Endothelial cell of umbilical vein (primary cell): ENCODE measurements around the gene DDR2. TPM values are rescaled to one million over a fixed set of nuclear protein-coding genes. Genes with fewer than 3 reads are reported as not detected.

Source experiments
- BruUV-seq: library from RNA; stranded (reverse); fragments of 400-500 nt; replicated peaks from 2 replicates; lab custom pipeline; 2021; lab: Mats Ljungman, UMichigan
- CTCF ChIA-PET: fragments of 300-600, 350-600 bp; sonication (Branson Sonifier 250); formaldehyde crosslinking; loops from one replicate; lab custom pipeline; 2021; ENCODE audit warnings: antibody characterized with exemption, inconsistent platforms; lab: Charles Lee
- POLR2A ChIA-PET: fragments of 300-600, 350-600 bp; sonication (Branson Sonifier 250); formaldehyde crosslinking; loops from one replicate; lab custom pipeline; 2021; ENCODE audit warnings: antibody characterized with exemption, inconsistent platforms; lab: Charles Lee
- DNase-seq: peaks from one replicate; pipeline ENCODE4 v3.0.0-alpha.2; 2011; ENCODE audit warnings: low read depth, low spot score
- FAIRE-seq: peaks from 2 replicates; lab custom pipeline; 2011; peaks lifted over from hg19 to GRCh38; lab: Jason Lieb, UNC
- H2AFZ ChIP-seq: 2 replicates; pipeline ENCODE4 v1.6.0; 2012; ENCODE audit warnings: low read depth, low read length, control low read depth, inconsistent platforms
- H3K27ac ChIP-seq: 2 replicates; pipeline ENCODE4 v1.5.1; 2011; ENCODE audit warnings: low read depth, mild to moderate bottlenecking, control low read depth, low read length, moderate library complexity; ENCODE audit not compliant: insufficient read depth
- H3K27me3 ChIP-seq, 2 experiments: 2 replicates each; pipeline versions ENCODE4 v1.6.0 to v1.6.1; 2011; ENCODE audit warnings: low read length in 2 of 2, mixed read lengths in 1 of 2; ENCODE audit not compliant: control insufficient read depth in 2 of 2, insufficient read depth in 2 of 2
- H3K36me3 ChIP-seq, 2 experiments: 2 replicates in 1 of 2; 3 replicates in 1 of 2; pipeline ENCODE4 v1.5.1; 2011; ENCODE audit warnings: low read length in 2 of 2, mild to moderate bottlenecking in 1 of 2, moderate library complexity in 1 of 2; ENCODE audit not compliant: control insufficient read depth in 2 of 2, insufficient read depth in 2 of 2; ENCODE audit errors: extremely low read depth in 1 of 2
- H3K4me1 ChIP-seq: 3 replicates; pipeline ENCODE4 v1.5.1; 2011; ENCODE audit warnings: mild to moderate bottlenecking, low read length; ENCODE audit not compliant: control insufficient read depth, insufficient read depth; ENCODE audit errors: extremely low read depth
- H3K4me2 ChIP-seq: 2 replicates; pipeline ENCODE4 v1.6.1; 2011; ENCODE audit warnings: low read length, control low read depth, mixed read lengths; ENCODE audit not compliant: insufficient read depth
- H3K4me3 ChIP-seq, 3 experiments: fragments of 200-600 bp in 1 of 3; sonication (generic), shearing (Covaris generic) in 1 of 3; replicated peaks in 1 of 3; 2 replicates each; pipeline ENCODE4 v1.5.1; 2011 to 2016; ENCODE audit warnings: control low read depth in 3 of 3, low read length in 3 of 3, mild to moderate bottlenecking in 2 of 3, inconsistent platforms in 1 of 3, low read depth in 1 of 3, moderate library complexity in 1 of 3; ENCODE audit not compliant: insufficient read depth in 1 of 3
- H3K79me2 ChIP-seq: 2 replicates; pipeline ENCODE4 v1.6.0; 2012; ENCODE audit warnings: low read length, inconsistent platforms; ENCODE audit not compliant: control insufficient read depth, insufficient read depth
- H3K9ac ChIP-seq: replicated peaks from 2 replicates; pipeline ENCODE3; 2011; ENCODE audit warnings: low read length, control low read depth; ENCODE audit not compliant: insufficient read depth; ENCODE audit errors: extremely low read depth
- H3K9me1 ChIP-seq: replicated peaks from 3 replicates; pipeline ENCODE4 v1.6.0; 2011; ENCODE audit warnings: mild to moderate bottlenecking, low read length; ENCODE audit not compliant: control insufficient read depth, insufficient read depth; ENCODE audit errors: extremely low read depth
- H3K9me3 ChIP-seq: replicated peaks from 2 replicates; pipeline ENCODE4 v1.5.1; 2012; ENCODE audit warnings: low read length, inconsistent platforms; ENCODE audit not compliant: control insufficient read depth, insufficient read depth
- H4K20me1 ChIP-seq: replicated peaks from 2 replicates; pipeline ENCODE3; 2011; ENCODE audit warnings: mild to moderate bottlenecking, low read length; ENCODE audit not compliant: control insufficient read depth, insufficient read depth; ENCODE audit errors: extremely low read depth
- CTCF ChIP-seq, 2 donors: IDR thresholded peaks; 1 replicate in 1 of 2; 2 replicates in 1 of 2; pipeline ENCODE4 v1.5.1; 2011; ENCODE audit warnings: low read length in 2 of 2, mild to moderate bottlenecking in 2 of 2, moderate library complexity in 2 of 2, control low read depth in 1 of 2, inconsistent platforms in 1 of 2, low read depth in 1 of 2; ENCODE audit not compliant: insufficient read depth in 1 of 2; ENCODE audit errors: extremely low read depth in 1 of 2
- EZH2 ChIP-seq: IDR thresholded peaks from 2 replicates; pipeline ENCODE4 v1.6.1; 2012; ENCODE audit warnings: borderline replicate concordance, low read depth, mild to moderate bottlenecking, moderate library complexity, low read length, inconsistent platforms; ENCODE audit not compliant: severe bottlenecking
- FOS ChIP-seq: IDR thresholded peaks from 2 replicates; pipeline ENCODE4 v1.6.1; 2011; ENCODE audit warnings: mild to moderate bottlenecking, low read length, moderate library complexity, borderline replicate concordance; ENCODE audit not compliant: insufficient read depth
- GATA2 ChIP-seq: IDR thresholded peaks from 2 replicates; pipeline ENCODE4 v1.7.0; 2011; ENCODE audit warnings: low read depth, mild to moderate bottlenecking, moderate library complexity, mixed read lengths, low read length; ENCODE audit not compliant: insufficient read length, insufficient read depth
- JUN ChIP-seq: IDR thresholded peaks from 2 replicates; pipeline ENCODE4 v1.6.1; 2011; ENCODE audit warnings: borderline replicate concordance, low read depth; ENCODE audit not compliant: insufficient read length, insufficient read depth
- MAX ChIP-seq: IDR thresholded peaks from 2 replicates; pipeline ENCODE4 v1.6.1; 2011; ENCODE audit not compliant: insufficient read depth, insufficient read length
- MYC ChIP-seq: IDR thresholded peaks from one replicate; pipeline ENCODE4 v1.6.1; 2011; ENCODE audit warnings: mild to moderate bottlenecking, low read depth, low read length
- POLR2A ChIP-seq: IDR thresholded peaks from 2 replicates; pipeline ENCODE4 v1.6.1; 2012; ENCODE audit warnings: low read depth, mild to moderate bottlenecking, control low read depth, low read length
- POLR2AphosphoS5 ChIP-seq: IDR thresholded peaks from 2 replicates; pipeline ENCODE4 v1.6.1; 2012; ENCODE audit warnings: low read depth, mild to moderate bottlenecking, control low read depth, low read length, moderate library complexity; ENCODE audit not compliant: insufficient read depth
- dilution Hi-C: fragments of 300-500 bp; cut with MboI; formaldehyde crosslinking; loops from one replicate; pipeline ENCODE4 v1.15.0; 2019; ENCODE audit warnings: low sequenced_read_pairs; ENCODE audit not compliant: extremely low pct_ligation_motif_present
- intact Hi-C: fragments of 100-400 bp; cut with micrococcal nuclease; formaldehyde crosslinking; loops from one replicate; pipeline ENCODE4 v1.10.0; 2022
- polyA plus RNA-seq, 4 experiments: library from polyadenylated mRNA; depleted of rRNA in 3 of 4; stranded (reverse) in 3 of 4; unstranded in 1 of 4; fragments of >200 nt; gene quantifications; 2 replicates each; pipeline versions ENCODE4 v1.2.1 to v1.2.3, GENCODE V29; 2011 to 2012; ENCODE audit warnings: missing spikeins in 1 of 4
- total RNA-seq: library from RNA; stranded (reverse); gene quantifications from 2 replicates; pipeline ENCODE4 v1.2.3, GENCODE V29; 2021

DDR2 gene
- total and polyA plus RNA-seq, 2 donors (not counting 3 experiments of a cell fraction or from before 2014, with no cell fraction given): 27.8 to 30.8 TPM

GRCh38 chr1:162716552-162716951 lies 84.3 kb downstream of the DDR2 start:
- Histone ChIP-seq H3K4me3 (no peak overlapping the region), H4K20me1 (no peaks in the 10 kb centered on the region), H3K27ac (no peak overlapping the region), H3K79me2 (no peaks in the 10 kb centered on the region), H3K4me2 (no peak overlapping the region), H3K36me3 (no peaks in the 10 kb centered on the region), H3K4me1 (no peaks in the 10 kb centered on the region), H3K9me3 (no peaks in the 10 kb centered on the region), H3K27me3 (no peaks in the 10 kb centered on the region), H2AFZ (no peak overlapping the region), H3K9ac (no peak overlapping the region), H3K9me1 (no peaks in the 10 kb centered on the region)
- intact Hi-C loops (no loop called here), dilution Hi-C loops (no loop called here)
- no peak for FAIRE-seq
- CTCF ChIA-PET: interaction anchor here (1.0 kb wide), 1 partner anchor 10 kb away, joined by 3 read pairs; no protein-coding TSS in a partner anchor
- POLR2A ChIA-PET: no interaction called here
- no peak for DNase-seq
- no peak for TF ChIP-seq CTCF (IDR thresholded peaks at IDR 0.05; ENCODE audit: extremely low read depth in 1 of 2, insufficient read depth in 1 of 2, low read depth in 1 of 2, low read length in 2 of 2)
- no peak for TF ChIP-seq EZH2
- TF ChIP-seq FOS: no peak
- TF ChIP-seq POLR2AphosphoS5: no peak
- TF ChIP-seq GATA2: no peak
- TF ChIP-seq POLR2A: no peak
- no peak for TF ChIP-seq MAX
- no peak for TF ChIP-seq JUN
- no peak for TF ChIP-seq MYC
- BruUV-seq: no TSS peak
